OCI-LY1 (cell line): Measurements from ENCODE around the gene PDE6D.

Experiments used
- EZH2 ChIP-seq: fragments of 200-600 bp; sonication (generic), shearing (Covaris generic); IDR thresholded peaks from 2 replicates; pipeline ENCODE4 v1.8.0; 2017; ENCODE audit warnings: borderline replicate concordance, mixed run types, mild to moderate bottlenecking, antibody characterized with exemption, low read length, moderate library complexity, mixed read lengths
- TF ChIP-seq, protein P1 (sequence below): fragments of 200-600 bp; sonication (generic), shearing (Covaris generic); IDR thresholded peaks from 2 replicates; pipeline ENCODE4 v1.5.1; 2017; ENCODE audit warnings: mild to moderate bottlenecking, antibody characterized with exemption, low read length, moderate library complexity, mixed read lengths

DNA sequence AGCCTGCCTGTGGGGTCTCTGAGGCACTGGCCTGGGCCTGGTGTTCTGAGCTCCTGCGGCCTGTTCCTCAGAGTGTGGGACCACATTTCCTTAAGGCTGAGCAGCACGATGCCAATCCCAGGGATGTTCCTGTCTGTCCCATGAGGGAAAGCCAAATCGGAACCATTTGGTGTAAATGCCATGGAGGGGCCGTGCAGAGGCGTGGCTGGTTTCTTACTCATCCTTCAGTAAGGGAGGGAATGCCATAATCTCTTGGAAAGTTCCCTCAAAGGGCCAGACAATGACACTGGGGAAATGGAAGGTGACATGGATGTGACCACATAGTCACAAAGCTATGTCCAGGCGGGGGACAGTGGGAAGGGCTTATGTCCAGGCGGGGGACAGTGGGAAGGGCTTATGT is 87.1 kb downstream of the PDE6D start:
- TF ChIP-seq, protein P1, sequence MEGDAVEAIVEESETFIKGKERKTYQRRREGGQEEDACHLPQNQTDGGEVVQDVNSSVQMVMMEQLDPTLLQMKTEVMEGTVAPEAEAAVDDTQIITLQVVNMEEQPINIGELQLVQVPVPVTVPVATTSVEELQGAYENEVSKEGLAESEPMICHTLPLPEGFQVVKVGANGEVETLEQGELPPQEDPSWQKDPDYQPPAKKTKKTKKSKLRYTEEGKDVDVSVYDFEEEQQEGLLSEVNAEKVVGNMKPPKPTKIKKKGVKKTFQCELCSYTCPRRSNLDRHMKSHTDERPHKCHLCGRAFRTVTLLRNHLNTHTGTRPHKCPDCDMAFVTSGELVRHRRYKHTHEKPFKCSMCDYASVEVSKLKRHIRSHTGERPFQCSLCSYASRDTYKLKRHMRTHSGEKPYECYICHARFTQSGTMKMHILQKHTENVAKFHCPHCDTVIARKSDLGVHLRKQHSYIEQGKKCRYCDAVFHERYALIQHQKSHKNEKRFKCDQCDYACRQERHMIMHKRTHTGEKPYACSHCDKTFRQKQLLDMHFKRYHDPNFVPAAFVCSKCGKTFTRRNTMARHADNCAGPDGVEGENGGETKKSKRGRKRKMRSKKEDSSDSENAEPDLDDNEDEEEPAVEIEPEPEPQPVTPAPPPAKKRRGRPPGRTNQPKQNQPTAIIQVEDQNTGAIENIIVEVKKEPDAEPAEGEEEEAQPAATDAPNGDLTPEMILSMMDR = no peak
- TF ChIP-seq EZH2 = no peak
